Peyer's patch (tissue), 4 donors: ENCODE results near the gene P2RX1.
A peak's percentile ranks its signal among the peaks of the same experiment; 100 is the strongest.

Experiments
- POLR2A ChIP-seq, 2 donors: fragments of 450-650 bp; IDR thresholded peaks; one replicate each; pipeline ENCODE4 v1.5.1; 2017; ENCODE audit warnings: antibody characterized with exemption in 2 of 2, mild to moderate bottlenecking in 2 of 2, moderate library complexity in 2 of 2
- TF ChIP-seq, protein P1 (sequence below), 6 experiments: fragments of 450-650 bp in 4 of 6; fragments of 200-600 bp in 2 of 6; sonication (generic) in 1 of 6; IDR thresholded peaks; one replicate each; pipeline ENCODE4 v1.5.1; 2017 to 2019; ENCODE audit warnings: antibody characterized with exemption in 6 of 6, mild to moderate bottlenecking in 3 of 6, moderate library complexity in 1 of 6

- peak in 1 of 2 donors; percentile 10 for TF ChIP-seq POLR2A (IDR thresholded peaks at IDR 0.05)
- TF ChIP-seq, protein P1, sequence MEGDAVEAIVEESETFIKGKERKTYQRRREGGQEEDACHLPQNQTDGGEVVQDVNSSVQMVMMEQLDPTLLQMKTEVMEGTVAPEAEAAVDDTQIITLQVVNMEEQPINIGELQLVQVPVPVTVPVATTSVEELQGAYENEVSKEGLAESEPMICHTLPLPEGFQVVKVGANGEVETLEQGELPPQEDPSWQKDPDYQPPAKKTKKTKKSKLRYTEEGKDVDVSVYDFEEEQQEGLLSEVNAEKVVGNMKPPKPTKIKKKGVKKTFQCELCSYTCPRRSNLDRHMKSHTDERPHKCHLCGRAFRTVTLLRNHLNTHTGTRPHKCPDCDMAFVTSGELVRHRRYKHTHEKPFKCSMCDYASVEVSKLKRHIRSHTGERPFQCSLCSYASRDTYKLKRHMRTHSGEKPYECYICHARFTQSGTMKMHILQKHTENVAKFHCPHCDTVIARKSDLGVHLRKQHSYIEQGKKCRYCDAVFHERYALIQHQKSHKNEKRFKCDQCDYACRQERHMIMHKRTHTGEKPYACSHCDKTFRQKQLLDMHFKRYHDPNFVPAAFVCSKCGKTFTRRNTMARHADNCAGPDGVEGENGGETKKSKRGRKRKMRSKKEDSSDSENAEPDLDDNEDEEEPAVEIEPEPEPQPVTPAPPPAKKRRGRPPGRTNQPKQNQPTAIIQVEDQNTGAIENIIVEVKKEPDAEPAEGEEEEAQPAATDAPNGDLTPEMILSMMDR (IDR thresholded peaks at IDR 0.05) = no peak
Measured at GRCh38 chr17:3961564-3962047, 45.3 kb upstream of the P2RX1 start.
